Smooth muscle cell of the pulmonary artery (primary cell): ENCODE measurements around the gene FEZF2. TPM values are rescaled to one million over a fixed set of nuclear protein-coding genes. Genes with fewer than 3 reads are reported as not detected.

ENCODE experiments used
- total RNA-seq: library from RNA; depleted of rRNA; stranded (reverse); fragments of >200 nt; gene quantifications from 2 replicates; pipeline ENCODE4 v1.2.3, GENCODE V29; 2014

Gene FEZF2
- not detected in 2 replicates for total RNA-seq

GRCh38 chr3:62373215-62373614 is at the start of gene FEZF2:
TSS of gene FEZF2 (minus strand) at chr3:62373550. CDS start at chr3:62372868, 682 bp downstream.

